ENCODE measurements around the gene MEIKIN.
"Not testable (repeated sequence)": the region's sequence is repeated elsewhere in the genome, so short reads cannot be mapped to it uniquely, and the experiment has no call there.

The MEIKIN gene

DNA sequence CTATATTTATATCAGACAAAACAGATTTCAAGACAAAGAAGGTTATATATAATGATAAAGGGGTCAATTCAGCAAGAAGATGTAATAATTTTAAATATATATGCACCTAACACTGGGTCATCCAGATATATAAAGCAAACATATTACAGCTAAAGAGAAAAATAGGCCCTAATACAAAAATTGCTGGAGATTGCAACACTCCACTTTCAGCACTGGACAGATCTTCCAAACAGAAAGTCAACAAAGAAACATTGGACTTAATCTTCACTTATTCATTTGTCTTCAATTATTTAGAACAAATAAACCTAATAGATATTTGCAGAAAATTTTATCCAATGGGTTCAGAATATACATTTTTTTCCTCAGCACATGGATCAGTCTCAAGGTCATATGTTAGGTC, 45.8 kb downstream of the MEIKIN start:
- TF ChIP-seq, protein P1, sequence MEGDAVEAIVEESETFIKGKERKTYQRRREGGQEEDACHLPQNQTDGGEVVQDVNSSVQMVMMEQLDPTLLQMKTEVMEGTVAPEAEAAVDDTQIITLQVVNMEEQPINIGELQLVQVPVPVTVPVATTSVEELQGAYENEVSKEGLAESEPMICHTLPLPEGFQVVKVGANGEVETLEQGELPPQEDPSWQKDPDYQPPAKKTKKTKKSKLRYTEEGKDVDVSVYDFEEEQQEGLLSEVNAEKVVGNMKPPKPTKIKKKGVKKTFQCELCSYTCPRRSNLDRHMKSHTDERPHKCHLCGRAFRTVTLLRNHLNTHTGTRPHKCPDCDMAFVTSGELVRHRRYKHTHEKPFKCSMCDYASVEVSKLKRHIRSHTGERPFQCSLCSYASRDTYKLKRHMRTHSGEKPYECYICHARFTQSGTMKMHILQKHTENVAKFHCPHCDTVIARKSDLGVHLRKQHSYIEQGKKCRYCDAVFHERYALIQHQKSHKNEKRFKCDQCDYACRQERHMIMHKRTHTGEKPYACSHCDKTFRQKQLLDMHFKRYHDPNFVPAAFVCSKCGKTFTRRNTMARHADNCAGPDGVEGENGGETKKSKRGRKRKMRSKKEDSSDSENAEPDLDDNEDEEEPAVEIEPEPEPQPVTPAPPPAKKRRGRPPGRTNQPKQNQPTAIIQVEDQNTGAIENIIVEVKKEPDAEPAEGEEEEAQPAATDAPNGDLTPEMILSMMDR (IDR thresholded peaks at IDR 0.05; ENCODE audit: low read depth, low read length, missing control alignments) = no peak
- H3K4me3 ChIP-seq (ENCODE audit: low read depth, low read length) = no peak overlapping the region
- DNase-seq (ENCODE audit: low read depth) = no peak
- in situ Hi-C loops (cut with HindIII; ENCODE audit: low sequenced_read_pairs) = no loop called here

DNA sequence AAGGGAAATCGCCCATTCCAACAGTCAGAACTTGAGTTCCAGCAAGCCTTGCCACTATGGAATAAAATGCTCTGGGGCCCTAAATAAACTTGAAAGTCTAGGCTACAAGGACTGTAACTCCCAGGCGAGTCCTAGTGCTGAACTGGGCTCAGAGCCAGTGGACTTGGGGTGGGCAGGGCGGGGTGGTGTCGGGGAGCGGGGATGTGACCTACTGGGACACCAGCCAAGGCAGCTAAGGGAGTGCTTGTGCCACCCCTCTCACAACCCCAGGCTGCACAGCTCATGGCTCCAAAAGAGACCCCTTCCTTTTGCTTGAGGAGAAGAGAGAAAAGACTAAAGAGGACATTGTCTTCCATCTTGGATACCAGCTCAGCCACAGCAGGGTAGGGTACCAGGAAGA, 61.5 kb downstream of the MEIKIN start:
- H3K4me3 ChIP-seq (ENCODE audit: low read depth, low read length) = no peak overlapping the region
- TF ChIP-seq, protein P1 (IDR thresholded peaks at IDR 0.05; ENCODE audit: low read depth, low read length, missing control alignments) = no peak
- DNase-seq (ENCODE audit: low read depth) = no peak
- in situ Hi-C loops (cut with HindIII; ENCODE audit: low sequenced_read_pairs) = no loop called here

DNA sequence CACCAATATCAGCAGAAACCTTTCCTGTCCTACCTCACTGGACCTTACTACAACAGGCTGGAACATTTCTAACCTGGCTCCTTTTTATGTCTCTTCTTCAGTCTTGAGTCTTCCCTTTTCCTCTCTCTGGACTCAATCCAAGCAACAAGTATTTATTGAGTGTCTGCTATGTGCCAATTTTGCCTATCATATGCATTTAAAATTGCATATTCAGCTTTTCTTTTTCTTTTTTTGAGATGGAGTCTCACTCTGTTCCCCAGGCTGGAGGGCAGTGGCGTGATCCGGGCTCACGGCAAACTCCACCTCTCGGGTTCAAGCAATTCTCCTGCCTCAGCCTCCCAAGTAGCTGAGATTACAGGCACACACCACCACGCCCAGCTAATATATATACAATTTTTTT, 65.8 kb downstream of the MEIKIN start:
- TF ChIP-seq, protein P1 (IDR thresholded peaks at IDR 0.05; ENCODE audit: low read depth, low read length, missing control alignments) = no peak
- no peak overlapping the region for H3K4me3 ChIP-seq (ENCODE audit: low read depth, low read length)
- in situ Hi-C loops (cut with HindIII; ENCODE audit: low sequenced_read_pairs) = no loop called here
- DNase-seq (ENCODE audit: low read depth) = no peak

DNA sequence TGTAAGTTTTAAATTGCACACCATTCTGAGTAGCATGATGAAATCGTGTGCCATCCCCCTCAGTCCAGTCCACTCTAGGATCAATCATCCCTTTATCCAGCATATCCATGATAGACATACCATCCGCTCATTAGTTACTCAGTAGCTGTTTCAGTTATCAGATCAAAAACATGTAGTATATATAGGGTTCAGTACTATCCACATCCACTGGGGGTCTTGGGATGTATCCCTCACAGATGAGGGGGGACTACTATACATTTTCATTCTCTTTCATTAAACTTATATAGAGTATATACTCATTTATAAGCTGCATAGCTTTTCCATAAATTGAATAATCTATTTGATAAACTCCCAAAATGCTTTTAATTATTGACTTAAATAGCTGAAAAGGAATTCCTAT, 67.6 kb downstream of the MEIKIN start:
- no peak overlapping the region for H3K4me3 ChIP-seq (ENCODE audit: low read depth, low read length)
- in situ Hi-C loops (cut with HindIII; ENCODE audit: low sequenced_read_pairs) = no loop called here
- DNase-seq (ENCODE audit: low read depth) = no peak
- TF ChIP-seq, protein P1 (IDR thresholded peaks at IDR 0.05; ENCODE audit: low read depth, low read length, missing control alignments) = no peak

DNA sequence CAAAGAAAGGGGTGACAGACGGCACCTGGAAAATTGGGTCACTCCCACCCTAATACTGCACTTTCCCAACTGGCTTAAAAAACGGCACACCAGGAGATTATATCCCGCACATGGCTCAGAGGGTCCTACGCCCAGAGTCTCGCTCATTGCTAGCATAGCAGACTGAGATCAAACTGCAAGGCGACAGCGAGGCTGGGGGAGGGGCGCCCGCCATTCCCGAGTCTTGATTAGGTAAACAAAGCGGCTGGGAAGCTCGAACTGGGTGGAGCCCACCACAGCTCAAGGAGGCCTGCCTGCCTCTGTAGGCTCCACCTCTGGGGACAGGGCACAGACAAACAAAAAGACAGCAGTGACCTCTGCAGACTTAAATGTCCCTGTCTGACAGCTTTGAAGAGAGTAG, 74.2 kb downstream of the MEIKIN start:
- in situ Hi-C loops (cut with HindIII; ENCODE audit: low sequenced_read_pairs) = not testable (repeated sequence)

DNA sequence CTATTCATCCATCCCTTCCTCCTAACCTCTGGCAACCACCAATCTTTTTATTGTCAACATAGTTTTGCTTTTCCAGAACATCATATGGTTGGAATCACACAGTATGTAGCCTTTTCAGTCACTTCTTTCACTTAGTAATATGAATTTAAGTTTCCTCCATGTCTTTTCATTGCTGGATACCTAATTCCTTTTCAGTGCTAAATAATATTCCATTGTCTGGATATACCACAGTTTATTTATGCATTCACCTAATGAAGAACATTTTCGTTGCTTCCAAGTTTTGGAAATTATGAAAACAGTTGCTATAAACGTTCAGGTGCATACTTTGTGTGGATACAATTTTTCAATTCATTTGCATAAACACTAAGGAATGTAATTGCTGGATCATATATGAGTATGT, 77.9 kb downstream of the MEIKIN start:
- in situ Hi-C loops (cut with HindIII; ENCODE audit: low sequenced_read_pairs) = no loop called here
- no peak for DNase-seq (ENCODE audit: low read depth)
- TF ChIP-seq, protein P1 (IDR thresholded peaks at IDR 0.05; ENCODE audit: low read depth, low read length, missing control alignments) = no peak
- no peak overlapping the region for H3K4me3 ChIP-seq (ENCODE audit: low read depth, low read length)

More for the DNA sequence above, 74.2 kb downstream of the MEIKIN start:
- DNase-seq (ENCODE audit: low read depth); H3K4me3 ChIP-seq (ENCODE audit: low read depth, low read length): not testable (repeated sequence)

DNA sequence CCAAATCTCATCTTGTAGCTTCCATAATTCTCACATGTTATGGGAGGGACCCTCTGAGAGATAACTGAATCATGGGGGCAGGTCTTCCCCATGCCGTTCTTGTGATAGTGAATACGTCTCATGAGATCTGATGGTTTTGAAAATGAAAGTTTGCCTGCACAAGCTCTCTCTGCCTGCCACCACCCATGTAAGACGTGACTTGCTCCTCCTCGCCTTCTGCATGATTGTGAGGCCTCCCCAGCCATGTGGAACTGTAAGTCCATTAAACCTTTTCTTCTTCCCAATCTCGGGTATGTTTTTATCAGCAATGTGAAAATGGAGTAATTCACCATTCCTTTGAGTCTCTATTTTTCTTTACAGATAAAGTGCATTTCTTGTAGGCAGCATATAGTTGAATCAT, 81.8 kb downstream of the MEIKIN start:
- TF ChIP-seq, protein P1 (IDR thresholded peaks at IDR 0.05; ENCODE audit: low read depth, low read length, missing control alignments) = no peak
- DNase-seq (ENCODE audit: low read depth) = no peak
- no peak overlapping the region for H3K4me3 ChIP-seq (ENCODE audit: low read depth, low read length)
- in situ Hi-C loops (cut with HindIII; ENCODE audit: low sequenced_read_pairs) = no loop called here
